Measurements from ENCODE around the gene RNF157. TPM values are rescaled to one million over a fixed set of nuclear protein-coding genes. Genes with fewer than 3 reads are reported as not detected.

The RNF157 gene
- total RNA-seq, 1 donor from 2014 or later = 54.0 TPM

DNA sequence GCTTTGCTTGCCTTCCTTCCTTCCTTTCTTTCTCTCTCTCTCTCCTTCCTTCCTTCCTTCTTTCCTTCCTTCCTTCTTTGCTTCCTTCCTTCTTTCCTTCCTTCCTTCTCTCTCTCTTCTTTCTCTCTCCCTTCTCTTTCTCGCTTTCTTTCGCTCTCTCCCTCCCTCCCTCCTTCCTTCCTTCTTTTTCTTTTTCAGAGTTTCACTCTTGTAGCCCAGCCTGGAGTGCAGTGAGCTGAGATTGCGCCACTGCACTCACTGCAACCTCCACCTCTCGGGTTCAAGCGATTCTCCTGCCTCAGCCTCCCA is 117.1 kb downstream of the RNF157 start:
- Mint-ChIP-seq H3K4me3 (no peak overlapping the region), H3K9me3 (no peaks in the 10 kb centered on the region), H3K27ac (ENCODE audit: unreplicated experiment) (no peak overlapping the region), H3K36me3 (ENCODE audit: low read depth) (no peaks in the 10 kb centered on the region), H3K4me1 (peaks cover 16% of the 10 kb centered on the region), H3K27me3 (ENCODE audit: low read depth) (no peaks in the 10 kb centered on the region)
- TF ChIP-seq, protein P1, sequence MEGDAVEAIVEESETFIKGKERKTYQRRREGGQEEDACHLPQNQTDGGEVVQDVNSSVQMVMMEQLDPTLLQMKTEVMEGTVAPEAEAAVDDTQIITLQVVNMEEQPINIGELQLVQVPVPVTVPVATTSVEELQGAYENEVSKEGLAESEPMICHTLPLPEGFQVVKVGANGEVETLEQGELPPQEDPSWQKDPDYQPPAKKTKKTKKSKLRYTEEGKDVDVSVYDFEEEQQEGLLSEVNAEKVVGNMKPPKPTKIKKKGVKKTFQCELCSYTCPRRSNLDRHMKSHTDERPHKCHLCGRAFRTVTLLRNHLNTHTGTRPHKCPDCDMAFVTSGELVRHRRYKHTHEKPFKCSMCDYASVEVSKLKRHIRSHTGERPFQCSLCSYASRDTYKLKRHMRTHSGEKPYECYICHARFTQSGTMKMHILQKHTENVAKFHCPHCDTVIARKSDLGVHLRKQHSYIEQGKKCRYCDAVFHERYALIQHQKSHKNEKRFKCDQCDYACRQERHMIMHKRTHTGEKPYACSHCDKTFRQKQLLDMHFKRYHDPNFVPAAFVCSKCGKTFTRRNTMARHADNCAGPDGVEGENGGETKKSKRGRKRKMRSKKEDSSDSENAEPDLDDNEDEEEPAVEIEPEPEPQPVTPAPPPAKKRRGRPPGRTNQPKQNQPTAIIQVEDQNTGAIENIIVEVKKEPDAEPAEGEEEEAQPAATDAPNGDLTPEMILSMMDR (conservative IDR thresholded peaks at IDR 0.05) = no peak
- DNase-seq (ENCODE audit: low read depth, low spot score) = no peak

DNA sequence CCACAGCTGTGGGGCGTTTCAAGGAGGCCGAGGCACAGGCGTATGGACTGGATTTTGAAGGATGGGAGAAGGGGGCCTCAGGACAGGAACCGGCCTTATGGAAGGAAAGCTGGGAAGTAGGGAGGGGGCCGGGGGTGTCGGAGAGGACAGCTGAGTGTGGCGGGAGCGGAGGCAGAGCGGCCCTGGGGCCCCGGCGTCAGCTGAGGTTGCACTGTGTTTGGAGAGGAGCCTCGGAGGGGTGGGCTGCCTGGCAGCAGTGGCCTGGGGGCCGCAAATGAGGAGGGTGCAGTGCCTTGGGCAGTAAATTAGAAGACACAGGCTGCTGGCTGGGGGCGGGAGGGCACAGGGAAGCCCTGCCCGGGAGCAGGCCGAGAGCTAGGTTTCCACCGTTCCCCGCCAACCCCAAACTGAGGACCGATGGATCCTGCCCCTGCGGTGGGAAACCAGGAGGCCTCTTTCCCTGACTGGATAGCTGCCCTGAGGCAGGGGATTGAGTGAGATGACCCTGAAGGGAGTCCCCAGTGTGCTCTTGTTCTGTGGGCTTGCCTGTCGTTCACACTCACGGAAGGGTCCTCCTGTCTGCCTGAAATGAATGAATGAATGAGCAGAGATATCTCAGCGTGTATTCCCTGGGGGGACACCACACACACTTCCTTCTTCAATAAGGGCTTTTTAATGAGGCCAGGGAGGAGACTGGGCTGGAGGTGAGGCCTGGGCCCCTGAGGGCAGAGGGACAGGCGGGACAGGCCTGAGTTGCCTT is 117.7 kb downstream of the RNF157 start:
- TF ChIP-seq, protein P1 (conservative IDR thresholded peaks at IDR 0.05) = no peak
- H3K4me3 Mint-ChIP-seq = no peak overlapping the region
- H3K9me3 Mint-ChIP-seq = no peaks in the 10 kb centered on the region
- no peaks in the 10 kb centered on the region for H3K27me3 Mint-ChIP-seq (ENCODE audit: low read depth)
- H3K4me1 Mint-ChIP-seq = peaks cover 16% of the 10 kb centered on the region
- no peak for DNase-seq (ENCODE audit: low read depth, low spot score)
- H3K36me3 Mint-ChIP-seq (ENCODE audit: low read depth) = no peaks in the 10 kb centered on the region
- peak overlapping the region; percentile 94 for H3K27ac Mint-ChIP-seq (ENCODE audit: unreplicated experiment)

DNA sequence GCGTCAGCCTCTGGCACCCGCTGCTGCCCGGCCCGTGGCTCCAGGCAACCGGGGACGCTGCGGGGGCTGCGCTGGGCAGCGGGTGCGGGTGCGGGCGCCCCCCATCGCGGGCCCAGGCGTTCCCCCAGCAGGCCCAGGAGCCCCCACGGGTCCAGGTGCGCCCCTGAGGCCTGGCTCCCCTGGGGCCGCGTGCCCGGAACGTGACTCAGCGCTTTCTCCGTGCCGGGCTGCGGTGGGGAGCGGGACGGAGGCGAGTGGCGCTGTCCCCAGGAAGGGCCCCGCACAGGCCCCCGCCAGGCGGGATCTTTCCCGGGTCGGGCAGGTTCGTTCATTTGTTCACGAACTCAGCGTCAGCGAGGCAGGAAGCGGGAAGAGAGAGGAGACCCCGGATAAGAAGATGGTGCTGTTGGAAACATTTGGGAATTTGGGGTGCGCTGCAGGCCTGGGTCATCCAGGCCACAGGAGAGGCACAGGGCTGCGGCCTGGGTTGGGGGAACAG is 118.3 kb downstream of the RNF157 start:
- Mint-ChIP-seq H3K27me3 (ENCODE audit: low read depth) (no peaks in the 10 kb centered on the region), H3K4me3 (no peak overlapping the region), H3K4me1 (peaks cover 16% of the 10 kb centered on the region), H3K27ac (ENCODE audit: unreplicated experiment) (peak overlapping the region; percentile 94), H3K36me3 (ENCODE audit: low read depth) (no peaks in the 10 kb centered on the region), H3K9me3 (no peaks in the 10 kb centered on the region)
- TF ChIP-seq, protein P1 (conservative IDR thresholded peaks at IDR 0.05) = no peak
- no peak for DNase-seq (ENCODE audit: low read depth, low spot score)

DNA sequence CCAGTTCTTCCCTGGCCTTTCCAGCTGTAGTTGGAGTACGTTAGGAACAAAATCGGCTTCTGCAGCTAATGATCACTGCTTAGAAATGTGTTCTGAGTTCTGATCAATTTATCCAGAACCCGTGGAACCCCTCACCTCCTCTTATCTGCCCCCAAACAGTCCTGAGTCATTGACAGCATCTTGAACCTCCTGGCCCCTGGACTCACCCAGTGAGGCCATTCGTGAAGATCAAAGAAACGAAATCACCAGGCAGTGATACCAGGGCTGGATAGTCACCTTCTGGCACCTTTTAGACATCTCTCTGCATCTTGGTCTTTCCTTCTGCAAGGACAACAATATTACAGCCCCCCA is 119.7 kb downstream of the RNF157 start:
- Mint-ChIP-seq H3K27me3 (ENCODE audit: low read depth) (no peaks in the 10 kb centered on the region), H3K4me3 (peak overlapping the region; percentile 18), H3K4me1 (peaks cover 16% of the 10 kb centered on the region), H3K36me3 (ENCODE audit: low read depth) (no peaks in the 10 kb centered on the region), H3K27ac (ENCODE audit: unreplicated experiment) (no peak overlapping the region), H3K9me3 (no peaks in the 10 kb centered on the region)
- no peak for DNase-seq (ENCODE audit: low read depth, low spot score)
- TF ChIP-seq, protein P1 (conservative IDR thresholded peaks at IDR 0.05) = no peak

DNA sequence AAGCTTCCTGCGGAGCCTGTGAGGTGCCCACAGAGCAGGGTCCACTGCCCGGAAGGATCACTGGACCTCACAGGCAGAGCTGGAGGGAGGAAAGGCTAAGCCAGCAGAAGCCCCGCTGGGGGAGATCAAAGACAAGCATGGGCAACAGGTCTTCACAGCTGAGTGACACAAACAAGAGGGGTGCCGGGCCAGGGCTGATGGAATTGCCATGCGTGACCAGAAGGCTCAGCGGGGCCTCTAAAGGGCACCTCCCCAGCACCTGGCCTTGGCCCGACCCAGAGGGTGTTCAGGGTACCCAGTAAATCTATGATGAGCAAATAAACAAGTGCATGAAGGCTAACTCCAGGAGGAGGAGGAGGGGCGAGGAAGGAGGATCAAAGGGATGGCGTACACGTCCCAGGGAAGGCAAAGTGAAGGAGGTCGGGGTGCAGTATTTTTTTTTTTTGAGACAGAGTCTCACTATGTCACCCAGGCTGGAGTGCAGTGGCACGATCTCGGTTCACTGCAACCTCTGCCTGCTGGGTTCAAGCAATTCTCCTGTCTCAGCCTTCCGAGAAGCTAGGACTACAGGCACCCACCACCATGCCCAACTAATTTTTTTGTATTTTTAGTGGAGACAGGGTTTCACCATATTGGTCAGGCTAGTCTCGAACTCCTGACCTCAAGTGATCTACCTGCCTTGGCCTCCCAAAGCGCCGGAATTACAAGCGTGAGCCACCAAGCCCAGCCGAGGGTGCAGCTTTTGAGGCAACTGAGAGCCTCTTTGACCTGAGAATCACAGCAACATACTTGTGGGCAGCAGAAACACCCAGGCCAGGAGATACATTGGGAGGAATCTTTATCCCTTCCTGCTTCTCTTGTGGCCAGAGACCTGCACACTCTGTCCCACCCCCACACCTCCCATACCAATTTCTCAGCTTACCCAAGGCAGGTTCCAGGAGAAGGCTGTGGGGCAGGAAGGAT is 120.6 kb downstream of the RNF157 start:
- Mint-ChIP-seq H3K4me3 (no peak overlapping the region), H3K27ac (ENCODE audit: unreplicated experiment) (no peak overlapping the region), H3K27me3 (ENCODE audit: low read depth) (no peaks in the 10 kb centered on the region), H3K9me3 (no peaks in the 10 kb centered on the region), H3K36me3 (ENCODE audit: low read depth) (no peaks in the 10 kb centered on the region), H3K4me1 (peaks cover 16% of the 10 kb centered on the region)
- TF ChIP-seq, protein P1 (conservative IDR thresholded peaks at IDR 0.05) = no peak
- no peak for DNase-seq (ENCODE audit: low read depth, low spot score)
